Measurements from ENCODE around the gene HOOK2. TPM values are rescaled to one million over a fixed set of nuclear protein-coding genes. Genes with fewer than 3 reads are reported as not detected.

HOOK2 gene
- polyA plus RNA-seq, 3 donors, result 0.55 to 28.6 (median 1.1) TPM

- no peak for TF ChIP-seq CTCF (IDR thresholded peaks at IDR 0.05)
- H2AFZ ChIP-seq (ENCODE audit: insufficient read depth, low read depth, low read length, poor library complexity, severe bottlenecking), result peak overlapping the region; percentile 86
- peaks cover 0 to 3% (median 0%) of the 10 kb centered on the region in 3 donors for H3K27me3 Mint-ChIP-seq (ENCODE audit: low read depth in 3 of 3)
- no peaks in the 10 kb centered on the region for H4K20me1 ChIP-seq (ENCODE audit: insufficient read depth, low read length)
- peak overlapping the region; percentile 86 to 96 for H3K4me3 Mint-ChIP-seq
- peak overlapping the region in 6 of 7 donors; percentile 54 to 94 (median 82) for H3K27ac Mint-ChIP-seq
- H3K27me3 ChIP-seq (ENCODE audit: control insufficient read depth in 2 of 2, insufficient read depth in 2 of 2, low read length in 2 of 2), result no peaks in the 10 kb centered on the region
- H3K27ac ChIP-seq (ENCODE audit: low read depth in 1 of 2, low read length in 2 of 2), result peak overlapping the region in 1 of 2 donors; percentile 74
- intact Hi-C loops (cut with micrococcal nuclease), result no loop called here
- no peak for DNase-seq
- H3K9ac ChIP-seq (ENCODE audit: insufficient read depth, low read length, poor library complexity, severe bottlenecking), result peak overlapping the region; percentile 89
- H3K36me3 Mint-ChIP-seq, result peaks cover 16 to 30% of the 10 kb centered on the region in 2 donors
- peaks cover 34 to 39% of the 10 kb centered on the region in 2 donors for H3K4me1 ChIP-seq (ENCODE audit: control insufficient read depth in 1 of 2, insufficient read depth in 2 of 2, low read length in 2 of 2)
- 14% methylated on average over 59 of the region's 59 CpGs for WGBS (ENCODE audit: insufficient coverage)
- H3K9me3 ChIP-seq (replicated peaks in 1 of 2; ENCODE audit: control insufficient read depth in 1 of 2, insufficient read depth in 1 of 2, low read length in 2 of 2), result no peaks in the 10 kb centered on the region
- peaks cover 8 to 22% of the 10 kb centered on the region in 2 donors for H3K36me3 ChIP-seq (replicated peaks in 1 of 2; ENCODE audit: control insufficient read depth in 1 of 2, insufficient read depth in 2 of 2, low read length in 2 of 2)
- H3K9me3 Mint-ChIP-seq, result no peaks in the 10 kb centered on the region
- H3K4me3 ChIP-seq (replicated peaks in 1 of 3; ENCODE audit: low read depth in 2 of 3, low read length in 3 of 3), result peak overlapping the region; percentile 49 to 79 (median 62)
- H3K4me1 Mint-ChIP-seq, result peaks cover 38% of the 10 kb centered on the region
- H3K79me2 ChIP-seq (ENCODE audit: insufficient read depth, low read length), result peaks cover 55% of the 10 kb centered on the region
- H3K4me2 ChIP-seq (replicated peaks; ENCODE audit: extremely low read depth, low read length, poor library complexity, severe bottlenecking), result peak overlapping the region; percentile 87
These were observed 54.3 kb downstream of the HOOK2 start for GRCh38 chr19:12720851-12721655.

GRCh38 chr19:12720296-12720695 lies 55.1 kb downstream of the HOOK2 start:
- H3K9ac ChIP-seq (ENCODE audit: insufficient read depth, low read length, poor library complexity, severe bottlenecking), result no peak overlapping the region
- no peak for TF ChIP-seq CTCF (IDR thresholded peaks at IDR 0.05)
- intact Hi-C loops (cut with micrococcal nuclease), result no loop called here
- 100% methylated on average over 4 of the region's 10 CpGs for WGBS (ENCODE audit: insufficient coverage)
- H3K4me1 ChIP-seq (ENCODE audit: control insufficient read depth in 1 of 2, insufficient read depth in 2 of 2, low read length in 2 of 2), result peaks cover 34 to 39% of the 10 kb centered on the region in 2 donors
- no peak overlapping the region for H3K27ac ChIP-seq (ENCODE audit: low read depth in 1 of 2, low read length in 2 of 2)
- H3K9me3 ChIP-seq (replicated peaks in 1 of 2; ENCODE audit: control insufficient read depth in 1 of 2, insufficient read depth in 1 of 2, low read length in 2 of 2), result no peaks in the 10 kb centered on the region
- peaks cover 23 to 35% of the 10 kb centered on the region in 2 donors for H3K36me3 Mint-ChIP-seq
- no peak for DNase-seq
- no peak overlapping the region for H2AFZ ChIP-seq (ENCODE audit: insufficient read depth, low read depth, low read length, poor library complexity, severe bottlenecking)
- H3K4me2 ChIP-seq (replicated peaks; ENCODE audit: extremely low read depth, low read length, poor library complexity, severe bottlenecking), result peak overlapping the region; percentile 87
- H3K36me3 ChIP-seq (replicated peaks in 1 of 2; ENCODE audit: control insufficient read depth in 1 of 2, insufficient read depth in 2 of 2, low read length in 2 of 2), result peaks cover 14 to 29% of the 10 kb centered on the region in 2 donors
- no peaks in the 10 kb centered on the region for H3K9me3 Mint-ChIP-seq
- H3K4me3 Mint-ChIP-seq, result peak overlapping the region; percentile 65 to 78
- H3K4me1 Mint-ChIP-seq, result peaks cover 38% of the 10 kb centered on the region
- peaks cover 55% of the 10 kb centered on the region for H3K79me2 ChIP-seq (ENCODE audit: insufficient read depth, low read length)
- H3K27me3 Mint-ChIP-seq (ENCODE audit: low read depth in 3 of 3), result peaks cover 0 to 3% (median 0%) of the 10 kb centered on the region in 3 donors
- H3K27me3 ChIP-seq (ENCODE audit: control insufficient read depth in 2 of 2, insufficient read depth in 2 of 2, low read length in 2 of 2), result no peaks in the 10 kb centered on the region
- no peaks in the 10 kb centered on the region for H4K20me1 ChIP-seq (ENCODE audit: insufficient read depth, low read length)
- H3K27ac Mint-ChIP-seq, result peak overlapping the region in 2 of 7 donors; percentile 35 to 42
- no peak overlapping the region for H3K4me3 ChIP-seq (replicated peaks in 1 of 3; ENCODE audit: low read depth in 2 of 3, low read length in 3 of 3)

All from CD14-positive monocyte (primary cell).